GM21723 (cell line): Measurements from ENCODE around the gene MYO10.
"Not testable (repeated sequence)": the region's sequence is repeated elsewhere in the genome, so short reads cannot be mapped to it uniquely, and the experiment has no call there.

ENCODE experiments used
- ATAC-seq: cut with Tn5 transposase; IDR thresholded peaks from one replicate; pipeline ENCODE4 v1.9.1; 2021; ENCODE audit warnings: mild to moderate bottlenecking, moderate library complexity; ENCODE audit not compliant: unreplicated experiment

Gene MYO10

DNA sequence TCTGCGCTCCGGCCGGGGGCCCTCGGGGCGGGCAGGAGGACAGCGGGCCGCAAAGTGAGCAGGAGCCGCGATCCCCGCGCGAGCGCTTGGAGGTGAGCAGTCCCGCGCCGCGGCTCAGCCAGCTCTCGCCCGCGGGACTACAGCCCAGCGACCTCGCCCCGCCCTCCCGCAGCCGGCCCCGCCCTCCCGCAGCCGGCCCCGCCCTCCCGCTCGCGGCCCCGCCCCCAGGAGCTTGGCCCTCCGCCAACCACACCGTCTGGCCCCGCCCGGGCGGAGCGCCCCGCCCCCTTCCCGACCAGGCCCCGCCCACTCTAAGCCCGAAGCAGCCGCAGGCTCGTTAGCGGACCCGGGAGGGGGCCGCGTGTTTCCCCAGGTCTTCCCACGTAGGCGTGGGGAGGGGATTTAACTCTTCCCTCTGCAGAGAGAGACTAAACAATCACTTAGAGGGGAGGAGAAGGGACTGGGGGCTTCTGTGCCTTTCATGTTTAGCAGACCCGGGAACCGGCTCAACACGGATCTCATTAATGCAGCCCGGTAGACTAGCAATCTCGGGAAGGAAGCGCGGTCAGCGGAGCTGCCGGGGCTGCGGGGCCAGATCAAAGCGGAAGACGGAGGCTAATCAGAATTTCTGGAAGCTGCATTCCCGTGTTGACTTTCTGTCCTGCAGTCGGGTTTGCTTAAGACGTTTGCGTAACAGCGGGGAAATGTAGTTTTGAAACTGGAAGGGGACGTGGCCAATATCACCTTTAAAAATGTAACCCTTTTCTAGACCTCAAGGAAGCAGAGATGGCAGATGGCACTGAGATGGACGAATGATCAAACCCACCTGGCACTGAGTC is at the start of gene MYO10:
Gene MYO10 (minus strand): TSS at position 139 of the 839 bp plus-strand sequence. CDS start 480 bp downstream, outside the sequence.
- peak; percentile 57 for ATAC-seq

DNA sequence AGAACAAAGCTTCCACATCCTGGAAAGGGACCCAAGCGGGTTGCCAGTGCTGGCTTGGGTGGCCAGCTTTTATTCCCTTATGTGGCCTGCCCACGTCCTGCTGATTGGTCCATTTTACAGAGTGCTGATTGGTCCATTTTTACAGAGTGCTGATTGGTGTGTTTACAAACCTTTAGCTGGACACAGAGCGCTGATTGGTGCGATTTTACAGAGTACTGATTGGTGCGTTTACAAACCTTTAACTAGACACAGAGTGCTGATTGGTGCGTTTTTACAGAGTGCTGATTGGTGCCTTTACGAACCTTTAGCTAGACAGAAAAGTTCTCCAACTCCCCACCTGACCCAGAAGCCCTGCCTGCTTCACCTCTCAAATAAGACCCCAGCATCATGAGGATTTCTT is 49.2 kb upstream of the MYO10 start:
- not testable (repeated sequence) for ATAC-seq

DNA sequence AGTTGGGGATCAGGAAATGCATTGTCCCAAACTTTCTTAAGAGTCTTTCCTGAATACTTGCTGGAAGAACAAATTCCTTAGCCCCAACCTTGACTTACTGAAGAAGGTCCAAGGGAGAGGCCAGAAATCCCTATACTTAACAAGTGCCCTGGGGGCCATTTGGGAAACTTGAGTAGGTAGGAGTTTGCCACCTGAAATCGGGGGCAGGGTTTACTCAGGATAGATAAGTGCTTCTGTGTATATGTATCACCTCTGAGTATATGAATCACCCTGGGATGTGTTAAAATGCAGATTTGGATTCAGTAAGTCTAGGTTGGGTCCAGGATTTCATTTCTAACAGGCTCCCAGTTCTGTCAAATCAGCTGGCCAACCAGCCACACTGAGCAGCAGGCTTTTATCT is 47.9 kb upstream of the MYO10 start:
- no peak for ATAC-seq

DNA sequence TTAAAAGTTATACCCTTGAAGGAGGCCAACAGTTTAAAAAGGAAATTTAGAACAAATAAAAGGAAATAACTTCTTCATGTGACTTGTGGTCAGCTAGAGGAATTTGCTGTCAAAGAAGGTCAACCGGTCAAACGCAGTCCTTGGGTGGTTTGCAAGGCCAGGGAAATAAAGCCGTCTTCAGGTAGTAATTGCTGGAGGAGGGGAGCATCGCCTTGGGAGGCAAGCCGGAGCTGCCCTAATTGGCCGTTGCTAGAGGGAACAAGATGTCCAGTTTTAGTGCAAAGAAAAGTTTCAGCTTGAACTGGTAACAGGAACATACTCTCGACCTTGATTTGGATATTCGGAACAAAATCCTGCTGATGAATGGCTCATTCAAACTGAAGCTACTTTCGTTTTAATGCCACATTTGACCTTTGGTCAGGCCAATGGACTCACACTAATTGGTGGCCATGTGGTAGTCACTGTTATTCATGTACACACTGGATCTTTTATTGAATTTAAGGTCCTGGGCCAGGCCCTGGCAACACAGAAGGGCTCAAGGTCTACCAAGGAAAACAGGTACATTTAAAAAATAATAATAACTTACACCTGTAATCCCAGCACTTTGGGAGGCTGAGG is 47.0 kb upstream of the MYO10 start:
- ATAC-seq: no peak

DNA sequence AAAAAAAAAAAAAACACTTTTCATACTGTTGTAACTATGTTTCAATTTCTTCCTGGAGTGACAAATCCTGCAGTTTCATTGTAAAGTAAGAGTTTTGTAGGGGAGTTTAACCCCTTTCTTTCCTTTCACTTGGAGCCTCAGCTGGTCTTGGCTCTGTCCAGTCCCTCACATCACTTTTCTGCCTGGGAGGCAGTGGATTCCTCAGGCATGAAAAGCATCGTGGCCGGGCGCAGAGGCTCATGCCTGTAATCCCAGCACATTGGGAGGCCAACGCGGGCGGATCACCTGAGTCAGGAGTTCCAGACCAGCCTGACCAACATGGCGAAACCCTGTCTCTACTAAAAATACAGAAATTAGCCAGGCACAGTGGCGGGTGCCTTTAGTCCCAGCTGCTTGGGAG is 45.6 kb upstream of the MYO10 start:
- no peak for ATAC-seq

DNA sequence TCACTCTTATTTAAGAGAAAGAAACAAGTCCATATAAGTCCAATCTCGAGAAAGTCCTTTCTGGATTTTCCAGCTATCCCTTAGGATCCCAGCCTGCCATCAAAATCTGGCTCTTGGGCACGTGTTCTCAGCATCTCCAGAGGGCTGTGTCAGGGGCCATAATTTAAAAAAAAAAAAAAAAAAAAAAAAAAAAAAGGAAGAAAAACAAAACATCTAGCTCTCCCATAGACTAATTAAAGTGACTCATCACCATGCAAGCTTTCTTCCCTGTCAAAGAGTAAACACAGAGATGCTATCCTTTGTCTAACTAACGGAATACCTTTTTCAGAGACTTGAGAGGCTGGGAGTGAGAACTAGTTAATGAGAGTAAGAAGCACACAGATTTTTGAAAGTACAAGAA is 44.9 kb upstream of the MYO10 start:
- ATAC-seq: no peak

DNA sequence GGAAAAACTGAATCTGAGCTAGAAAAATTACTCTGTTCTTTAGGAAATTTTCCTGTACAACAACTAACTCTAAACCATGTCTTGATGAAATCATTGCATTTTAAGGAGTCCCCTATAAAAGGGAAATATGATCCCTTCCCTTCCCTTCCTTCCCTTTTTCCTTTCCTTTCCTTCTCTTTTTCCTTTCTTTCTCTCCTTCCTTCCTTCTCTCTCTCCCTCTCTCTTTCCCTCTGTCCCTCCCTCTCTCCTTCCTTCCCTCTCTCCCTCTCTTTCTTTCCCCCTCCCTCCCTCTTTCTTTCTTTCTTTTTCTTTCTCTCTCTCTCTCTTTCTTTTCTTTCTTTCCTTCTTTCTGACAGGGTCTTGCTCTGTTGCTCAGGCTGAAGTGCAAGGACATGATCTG is 42.2 kb upstream of the MYO10 start:
- ATAC-seq: no peak

DNA sequence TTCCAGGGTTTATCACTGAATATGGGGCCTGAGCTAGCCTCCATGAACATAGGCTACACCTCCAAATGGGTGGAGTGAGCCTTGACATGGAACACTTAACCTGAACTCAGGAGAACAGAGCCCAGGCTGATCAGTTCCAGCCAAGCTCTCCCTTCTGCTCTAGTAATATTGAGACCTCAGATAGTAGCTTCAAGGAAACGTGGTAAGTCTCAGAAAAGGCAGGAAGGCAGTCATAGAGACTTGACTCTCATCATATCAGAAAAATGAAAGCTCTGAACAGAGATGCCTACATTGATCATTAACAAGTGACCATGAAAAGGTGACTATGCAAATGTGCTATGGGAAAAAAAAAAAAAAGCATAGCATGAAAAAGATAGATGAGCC is 40.5 kb upstream of the MYO10 start:
- peak; percentile 74 for ATAC-seq

DNA sequence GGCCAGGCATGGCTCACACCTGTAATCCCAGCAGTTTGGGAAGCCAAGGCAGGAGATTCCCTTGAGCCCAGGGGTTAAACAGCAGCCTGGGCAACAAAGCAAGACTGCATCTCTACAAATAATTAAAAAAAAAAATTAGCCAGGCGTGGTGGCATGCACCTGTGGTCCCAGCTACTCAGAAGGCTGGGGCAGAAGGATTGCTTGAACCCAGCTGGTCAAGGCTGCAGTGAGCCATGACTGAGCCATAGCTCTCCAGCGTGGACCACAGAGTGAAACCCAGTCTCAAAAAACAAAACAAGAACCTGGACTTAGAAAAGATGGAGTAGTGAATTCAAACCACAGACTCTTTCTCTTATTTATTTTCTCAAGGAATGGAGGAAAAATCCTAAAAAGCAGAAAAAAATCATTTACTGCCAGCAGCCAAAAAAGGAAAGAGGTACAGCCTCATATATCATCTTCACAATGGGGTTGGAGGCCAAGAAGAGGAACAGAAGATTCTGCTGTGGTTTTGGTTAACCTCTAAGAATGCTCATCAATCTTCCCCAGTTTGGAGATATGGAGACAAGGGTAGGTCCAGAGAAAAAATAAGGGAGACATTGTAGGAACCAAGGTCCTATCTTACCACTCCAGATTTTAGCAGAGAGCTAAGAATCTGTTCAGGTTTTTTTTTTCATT is 40.0 kb upstream of the MYO10 start:
- peak; percentile 92 for ATAC-seq

DNA sequence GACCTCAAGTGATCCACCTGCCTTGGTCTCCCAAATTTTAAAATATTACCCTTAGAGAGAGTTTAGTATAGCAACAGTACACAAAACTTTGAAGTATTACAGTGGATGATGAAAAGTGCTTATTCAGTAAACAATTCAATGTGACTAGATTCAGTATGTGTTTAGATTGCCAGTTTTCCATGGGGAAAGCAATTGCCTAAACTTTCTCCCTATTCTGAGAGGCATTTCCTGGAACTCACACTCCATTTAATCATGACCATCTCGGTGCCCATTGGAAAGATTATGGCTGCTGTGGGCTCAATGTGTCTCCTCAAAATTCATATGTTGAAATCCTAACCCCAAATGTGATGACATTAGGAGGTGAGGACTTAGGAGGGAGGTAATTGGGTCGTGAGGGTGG is 38.9 kb upstream of the MYO10 start:
- no peak for ATAC-seq

DNA sequence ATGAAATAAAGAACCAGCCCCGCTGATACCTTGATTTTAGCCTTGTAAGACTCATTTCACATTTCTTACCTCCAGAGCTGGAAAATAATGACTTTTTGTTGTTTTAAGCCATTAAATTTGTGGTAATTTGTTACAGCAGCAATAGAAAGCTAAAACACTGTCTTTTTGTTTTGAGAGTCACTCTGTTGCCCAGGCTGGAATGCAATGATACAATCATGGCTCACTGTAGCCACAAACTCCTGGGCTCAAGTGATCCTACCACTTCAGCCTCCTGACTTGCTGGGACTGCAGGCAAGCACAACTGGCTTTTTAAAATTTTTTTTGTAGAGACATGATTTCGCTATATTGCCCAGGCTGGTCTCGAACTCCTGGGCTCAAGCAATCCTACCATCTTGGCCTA is 34.7 kb upstream of the MYO10 start:
- no peak for ATAC-seq

DNA sequence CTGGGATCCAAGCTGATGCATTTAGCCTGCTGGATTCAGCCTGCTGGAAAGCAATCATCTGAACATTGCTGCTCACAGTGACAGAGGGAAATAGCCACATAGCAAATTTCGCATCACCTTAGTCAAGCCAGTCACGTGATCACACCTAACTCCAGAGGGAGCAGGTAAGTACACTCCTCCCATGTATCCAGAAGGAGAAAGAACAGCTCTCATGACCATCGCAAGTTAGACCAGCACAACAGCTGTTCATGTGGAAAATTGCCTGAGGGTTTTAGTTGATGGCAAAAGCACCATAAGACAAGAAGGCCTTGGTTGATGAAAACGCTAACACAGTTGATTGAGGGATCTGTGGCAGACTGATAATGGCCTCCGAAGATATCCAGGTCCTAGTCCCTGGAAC is 34.2 kb upstream of the MYO10 start:
- no peak for ATAC-seq

DNA sequence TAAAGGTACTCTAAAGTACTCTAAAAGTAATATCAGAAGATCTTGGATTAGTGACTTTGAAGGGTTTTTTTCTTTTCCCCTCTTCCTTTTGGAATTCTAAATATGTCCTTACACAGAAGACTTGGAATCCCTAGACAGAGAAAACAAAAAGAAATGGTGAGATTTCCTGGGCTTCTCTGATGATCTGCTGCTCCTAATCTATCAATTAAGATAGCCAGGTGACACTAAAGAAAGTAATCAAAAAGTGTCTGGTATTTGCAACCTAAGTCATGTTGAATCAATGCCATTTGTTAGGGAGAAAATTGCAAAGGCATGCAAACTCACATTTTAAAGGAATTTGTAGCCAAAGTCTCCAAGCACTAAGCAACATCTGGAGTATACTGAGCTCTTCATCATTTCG is 29.5 kb upstream of the MYO10 start:
- ATAC-seq: no peak

DNA sequence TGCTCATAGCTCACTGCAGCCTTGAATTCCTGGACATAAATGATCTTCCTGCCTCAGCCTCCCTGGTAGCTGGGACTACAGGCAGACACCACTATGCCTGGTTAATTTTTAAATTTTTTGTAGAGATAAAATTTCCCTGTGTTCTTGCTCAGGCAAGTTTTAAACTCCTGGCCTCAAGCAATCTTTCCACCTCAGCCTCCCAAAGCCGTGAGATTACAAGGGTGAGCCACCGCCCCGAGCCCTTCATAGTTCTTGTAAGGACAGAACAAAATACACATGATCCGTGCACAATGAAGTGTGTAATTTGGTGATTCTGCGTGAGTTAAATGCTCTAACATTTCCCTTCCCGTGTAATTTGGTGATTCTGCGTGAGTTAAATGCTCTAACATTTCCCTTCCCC is 27.7 kb upstream of the MYO10 start:
- ATAC-seq: no peak

DNA sequence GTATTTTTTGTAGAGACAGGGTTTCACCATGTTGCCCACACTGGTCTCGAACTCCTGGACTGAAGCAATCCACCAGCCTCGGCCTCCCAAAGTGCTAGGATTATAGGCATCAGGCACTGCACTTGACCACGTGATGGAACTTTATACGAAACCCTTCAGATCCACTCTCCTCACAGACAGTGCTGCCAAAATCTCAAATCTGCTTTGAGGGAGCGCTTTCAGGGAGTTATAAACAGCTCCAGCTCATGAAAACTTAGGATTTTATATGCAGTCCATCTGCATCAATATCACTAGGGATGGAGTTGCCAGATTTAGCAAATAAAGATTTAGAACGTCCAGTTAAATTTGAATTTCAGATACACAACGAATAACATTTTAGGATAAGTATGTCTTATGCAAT is 25.0 kb upstream of the MYO10 start:
- ATAC-seq: no peak

DNA sequence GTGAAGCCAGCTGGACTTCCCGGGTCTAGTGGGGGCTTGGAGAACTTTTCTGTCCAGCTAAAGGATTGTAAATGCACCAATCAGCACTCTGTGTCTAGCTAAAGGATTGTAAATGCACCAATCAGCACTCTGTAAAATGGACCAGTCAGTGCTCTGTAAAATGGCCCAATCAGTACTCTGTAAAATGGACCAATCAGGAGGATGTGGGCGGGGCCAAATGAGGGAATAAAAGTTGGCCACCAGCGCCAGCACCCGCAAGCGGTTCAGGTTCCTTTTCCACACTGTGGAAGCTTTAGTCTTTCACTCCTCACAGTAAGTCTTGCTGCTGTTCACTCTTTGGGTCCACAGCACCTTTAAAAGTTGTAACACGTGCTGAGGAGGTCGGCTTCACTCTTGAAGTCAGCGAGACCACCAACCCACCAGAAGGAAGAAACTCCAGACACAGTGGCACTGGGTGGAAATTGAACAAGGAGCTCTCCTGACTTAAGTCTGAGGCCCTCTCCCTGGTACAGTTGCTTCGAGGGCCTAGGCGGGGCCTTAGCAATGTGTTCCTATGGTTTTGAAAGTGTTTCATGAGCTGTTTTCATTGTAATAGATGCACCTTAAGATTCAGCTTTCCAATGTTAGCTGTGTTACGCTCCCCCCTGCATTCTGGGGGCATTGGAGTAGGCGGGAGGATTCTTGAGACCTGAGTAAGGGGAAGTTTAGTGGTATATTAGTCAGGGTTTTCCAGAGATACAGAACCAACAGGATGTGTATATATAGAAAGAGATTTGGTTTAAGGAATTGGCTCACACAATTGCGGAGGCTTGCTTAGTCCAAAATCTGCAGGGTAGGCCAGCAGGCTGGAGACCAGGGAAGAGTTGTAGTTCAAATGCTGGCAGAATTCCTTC is 21.5 kb upstream of the MYO10 start:
- ATAC-seq: no peak

DNA sequence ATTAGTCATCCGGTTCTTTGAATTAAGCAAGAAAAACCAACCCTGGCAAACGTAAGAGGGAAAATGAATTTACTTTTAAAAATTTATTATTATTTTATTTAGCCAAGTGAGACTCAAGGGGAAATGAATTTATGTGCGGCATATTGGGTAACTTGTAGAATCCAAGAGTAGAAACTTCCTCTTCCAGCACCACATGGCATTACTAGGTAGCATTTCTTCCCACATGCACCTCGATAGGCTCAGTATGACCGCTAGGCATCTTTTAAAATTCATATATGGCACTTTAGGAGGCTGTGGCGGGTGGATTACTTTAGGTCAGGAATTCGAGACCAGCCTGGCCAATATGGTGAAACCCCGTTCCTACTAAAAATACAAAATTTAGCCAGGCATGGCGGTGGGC is 17.6 kb upstream of the MYO10 start:
- no peak for ATAC-seq

DNA sequence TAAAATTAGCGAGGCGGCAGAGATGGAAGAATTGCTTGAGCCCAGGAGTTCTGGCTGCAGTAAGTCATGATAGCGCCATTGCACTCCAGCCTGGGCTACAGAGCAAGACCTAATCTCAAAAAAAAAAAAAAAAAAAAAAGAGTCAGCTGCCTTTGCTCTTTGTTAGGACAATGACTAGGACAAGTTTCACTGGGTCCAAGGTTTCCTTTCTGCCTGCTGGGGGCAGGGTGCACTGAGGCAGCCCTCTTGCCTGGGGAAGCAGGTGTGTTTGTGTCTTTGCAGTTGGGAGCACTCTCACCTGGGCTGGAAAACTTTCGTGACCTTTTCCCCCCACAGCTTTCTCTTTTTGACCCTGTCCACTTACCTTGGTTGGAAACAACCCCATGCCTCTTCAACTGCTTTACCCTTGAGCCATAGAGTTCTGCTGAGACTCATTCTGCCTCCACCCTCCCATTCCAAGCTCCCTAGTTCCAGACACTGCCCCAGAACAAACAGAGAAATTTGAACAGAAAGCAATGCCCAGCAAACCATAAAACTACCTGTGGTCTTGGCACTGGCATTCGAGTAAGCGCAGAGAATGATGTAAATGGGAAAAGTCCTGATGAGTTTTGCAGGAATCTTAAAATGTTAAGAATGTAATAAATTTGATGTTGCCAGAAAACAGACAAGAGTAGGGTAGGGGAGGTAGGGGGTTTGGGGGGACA is 17.0 kb upstream of the MYO10 start:
- no peak for ATAC-seq

DNA sequence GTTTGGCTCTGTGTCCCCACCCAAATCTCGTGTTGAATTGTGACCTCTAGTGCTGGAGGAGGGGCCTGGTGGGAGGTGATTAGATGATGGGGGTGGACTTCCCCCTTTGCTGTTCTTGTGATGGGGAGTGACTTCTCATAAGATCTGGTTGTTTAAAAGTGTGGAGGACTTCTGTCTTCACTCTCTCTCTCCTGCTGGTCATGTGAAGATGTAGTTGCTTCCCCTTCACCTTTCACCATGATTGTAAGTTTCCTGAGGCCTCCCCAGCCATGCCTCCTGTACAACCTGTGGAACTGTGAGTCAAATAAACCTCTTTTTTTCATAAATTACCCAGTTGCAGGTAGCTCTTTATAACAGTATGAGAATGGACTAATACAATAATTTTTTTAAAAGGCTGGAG is 10.6 kb upstream of the MYO10 start:
- no peak for ATAC-seq

DNA sequence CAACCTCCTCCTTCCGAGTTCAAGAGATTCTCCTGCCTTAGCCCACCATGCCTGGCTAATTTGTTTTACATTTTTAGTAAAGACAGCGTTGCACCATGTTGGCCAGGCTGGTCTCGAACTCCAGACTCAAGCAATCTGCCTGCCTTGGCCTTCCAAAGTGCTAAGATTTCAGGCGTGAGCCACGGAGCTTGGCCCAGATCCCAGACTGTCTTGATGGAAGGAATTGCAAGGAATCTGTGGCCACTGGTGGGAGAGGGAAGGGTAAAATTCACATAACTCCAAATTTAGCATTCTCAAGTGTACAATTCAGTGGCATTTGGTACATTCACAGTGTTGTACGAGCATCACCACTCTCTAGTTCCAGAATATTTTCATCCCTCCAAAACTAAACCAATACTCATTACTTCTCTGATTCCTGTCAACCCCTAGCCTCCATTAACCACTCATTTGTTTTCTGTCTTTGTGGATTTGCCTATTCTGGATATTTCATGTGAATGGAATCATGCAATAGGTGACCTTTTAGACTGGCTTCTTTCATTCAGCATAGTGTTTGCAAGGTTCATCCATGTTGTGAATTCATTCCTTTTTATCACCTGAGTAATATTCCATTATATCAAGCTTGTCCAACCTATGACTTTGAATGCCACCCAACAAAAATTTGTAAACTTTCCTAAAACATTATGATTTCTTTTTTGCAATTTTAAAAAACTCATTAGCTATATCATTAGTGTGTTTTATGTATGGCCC is 8.9 kb upstream of the MYO10 start:
- no peak for ATAC-seq
